OCI-LY7 (cell line): ENCODE results near the gene GJC2.

ENCODE experiments used
- CTCF ChIP-seq: fragments of 200-600 bp; sonication (generic); conservative IDR thresholded peaks from 2 replicates; pipeline ENCODE4 v1.5.1; 2014; ENCODE audit warnings: mild to moderate bottlenecking, antibody characterized with exemption, low read length, moderate library complexity, mixed read lengths
- EZH2phosphoT487 ChIP-seq: fragments of 200-600 bp; sonication (generic); IDR thresholded peaks from 2 replicates; pipeline ENCODE4 v1.6.1; 2018; ENCODE audit warnings: low read depth, borderline replicate concordance, mild to moderate bottlenecking, mixed run types, antibody characterized with exemption, low read length, moderate library complexity, mixed read lengths

- TF ChIP-seq CTCF (no peak), EZH2phosphoT487 (no peak)
Observed at GRCh38 chr1:228156941-228157728, 7.4 kb downstream of the GJC2 start.
